GM23338 (cell line): ENCODE data around the gene SNX32. TPM values are rescaled to one million over a fixed set of nuclear protein-coding genes. Genes with fewer than 3 reads are reported as not detected.

ENCODE experiments used
- ATAC-seq: fragments of 200-7000 bp; cut with Tn5 transposase; 3 replicates; pipeline ENCODE4 v1.9.1; 2020
- DNase-seq: peaks from one replicate; pipeline ENCODE4 v3.0.0-alpha.2; 2015; ENCODE audit warnings: low spot score
- H2AFZ ChIP-seq: fragments of 200-600 bp; sonication (generic); 2 replicates; pipeline ENCODE4 v1.8.0; 2016; ENCODE audit warnings: antibody characterized with exemption, mild to moderate bottlenecking, moderate library complexity
- H3F3A ChIP-seq: fragments of 200-600 bp; sonication (generic); replicated peaks from 2 replicates; pipeline ENCODE4 v1.8.0; 2017; ENCODE audit warnings: antibody characterized with exemption, mixed run types, low read depth
- H3K27ac ChIP-seq: fragments of 200-600 bp; sonication (generic); 2 replicates; pipeline ENCODE4 v1.6.1; 2016; ENCODE audit warnings: low read depth
- H3K27me3 ChIP-seq: fragments of 200-600 bp; sonication (generic); 2 replicates; pipeline ENCODE4 v1.8.0; 2016; ENCODE audit warnings: mild to moderate bottlenecking, mixed run types, moderate library complexity; ENCODE audit not compliant: insufficient read depth
- H3K36me3 ChIP-seq: fragments of 200-600 bp; sonication (generic); 2 replicates; pipeline ENCODE4 v1.8.0; 2016; ENCODE audit warnings: mild to moderate bottlenecking; ENCODE audit not compliant: insufficient read depth
- H3K4me1 ChIP-seq: fragments of 200-600 bp; sonication (generic); 2 replicates; pipeline ENCODE4 v1.8.0; 2016; ENCODE audit warnings: mild to moderate bottlenecking, moderate library complexity; ENCODE audit not compliant: insufficient read depth
- H3K4me2 ChIP-seq: fragments of 200-600 bp; sonication (generic); 2 replicates; pipeline ENCODE4 v1.7.1; 2017; ENCODE audit warnings: mixed run types
- H3K4me3 ChIP-seq: fragments of 200-600 bp; sonication (generic); 2 replicates; pipeline ENCODE4 v1.6.1; 2016; ENCODE audit warnings: mixed run types
- H3K79me2 ChIP-seq: fragments of 200-600 bp; sonication (generic); replicated peaks from 2 replicates; pipeline ENCODE4 v1.8.0; 2017; ENCODE audit warnings: mild to moderate bottlenecking; ENCODE audit not compliant: insufficient read depth
- H3K9me2 ChIP-seq: fragments of 200-600 bp; sonication (generic); 2 replicates; pipeline ENCODE4 v1.8.0; 2017; ENCODE audit not compliant: insufficient read depth
- H4K20me1 ChIP-seq: fragments of 200-600 bp; sonication (generic); replicated peaks from 2 replicates; pipeline ENCODE4 v1.8.0; 2017; ENCODE audit warnings: mild to moderate bottlenecking; ENCODE audit not compliant: insufficient read depth
- H3K27ac Mint-ChIP-seq: 2 replicates; pipeline ENCODE4 v1.8.0; 2020; ENCODE audit warnings: inconsistent platforms, mild to moderate bottlenecking, moderate library complexity, mixed read lengths
- H3K27me3 Mint-ChIP-seq: 3 replicates; pipeline ENCODE4 v1.8.0; 2022; ENCODE audit warnings: low read depth, mild to moderate bottlenecking, moderate library complexity, mixed read lengths, inconsistent platforms; ENCODE audit not compliant: insufficient read depth, poor library complexity
- H3K36me3 Mint-ChIP-seq: 3 replicates; pipeline ENCODE4 v1.8.0; 2021; ENCODE audit warnings: low read depth, mild to moderate bottlenecking, inconsistent platforms, moderate library complexity, mixed read lengths
- H3K4me1 Mint-ChIP-seq: 3 replicates; pipeline ENCODE4 v1.8.0; 2020; ENCODE audit warnings: mild to moderate bottlenecking, inconsistent platforms, mixed read lengths
- H3K4me3 Mint-ChIP-seq: 3 replicates; pipeline ENCODE4 v1.8.0; 2021; ENCODE audit warnings: moderate library complexity, mild to moderate bottlenecking, inconsistent platforms, mixed read lengths
- H3K9me3 Mint-ChIP-seq: 3 replicates; pipeline ENCODE4 v1.8.0; 2020; ENCODE audit warnings: moderate library complexity, mild to moderate bottlenecking, inconsistent platforms, mixed read lengths
- CREB1 ChIP-seq: fragments of 250-450 bp; sonication (Bioruptor Pico); IDR thresholded peaks from 2 replicates; pipeline ENCODE4 v1.5.0; 2020; ENCODE audit warnings: low read depth, mild to moderate bottlenecking, moderate library complexity
- CTCF ChIP-seq, 2 experiments: fragments of 200-600 bp in 1 of 2; sonication (generic) in 1 of 2; conservative IDR thresholded peaks; 2 replicates each; pipeline versions ENCODE4 v1.5.1 to v1.6.1; 2016 to 2017; ENCODE audit warnings: antibody characterized with exemption in 2 of 2, low read depth in 2 of 2, mild to moderate bottlenecking in 2 of 2, moderate library complexity in 1 of 2
- ETS1 ChIP-seq: IDR thresholded peaks from 2 replicates; pipeline ENCODE4 v1.6.1; 2016; ENCODE audit warnings: antibody characterized with exemption
- EZH2 ChIP-seq: fragments of 200-600 bp; sonication (generic); IDR thresholded peaks from one replicate; pipeline ENCODE4 v1.8.0; 2017; ENCODE audit warnings: antibody characterized with exemption, mild to moderate bottlenecking, low read depth; ENCODE audit not compliant: unreplicated experiment
- EZH2phosphoT487 ChIP-seq: fragments of 200-600 bp; sonication (generic); IDR thresholded peaks from one replicate; pipeline ENCODE4 v1.8.1; 2018; ENCODE audit warnings: antibody characterized with exemption; ENCODE audit not compliant: unreplicated experiment
- JUNB ChIP-seq: IDR thresholded peaks from one replicate; pipeline ENCODE4 v1.6.1; 2016; ENCODE audit warnings: antibody characterized with exemption; ENCODE audit not compliant: unreplicated experiment
- NANOG ChIP-seq: IDR thresholded peaks from 2 replicates; pipeline ENCODE4 v1.6.1; 2016; ENCODE audit warnings: antibody characterized with exemption, borderline replicate concordance
- POLR2AphosphoS5 ChIP-seq: IDR thresholded peaks from 2 replicates; pipeline ENCODE4 v1.6.1; 2016; ENCODE audit warnings: antibody characterized with exemption, low read depth
- REST ChIP-seq: IDR thresholded peaks from one replicate; pipeline ENCODE4 v1.6.1; 2018; ENCODE audit warnings: antibody characterized with exemption; ENCODE audit not compliant: unreplicated experiment
- STAT1 ChIP-seq: IDR thresholded peaks from one replicate; pipeline ENCODE4 v1.6.1; 2016; ENCODE audit warnings: antibody characterized with exemption; ENCODE audit not compliant: unreplicated experiment
- ZNF114 ChIP-seq: fragments of 250-450 bp; sonication (Bioruptor Pico); IDR thresholded peaks from 2 replicates; pipeline ENCODE4 v1.5.0; 2020; ENCODE audit warnings: mild to moderate bottlenecking, moderate library complexity
- ZNF331 ChIP-seq: fragments of 250-450 bp; sonication (Bioruptor Pico); IDR thresholded peaks from 2 replicates; pipeline ENCODE4 v1.5.0; 2020; ENCODE audit warnings: low read depth, mild to moderate bottlenecking, moderate library complexity
- ZNF462 ChIP-seq: fragments of 250-450 bp; sonication (Bioruptor Pico); IDR thresholded peaks from 2 replicates; pipeline ENCODE4 v1.5.0; 2020; ENCODE audit warnings: mild to moderate bottlenecking, moderate library complexity
- polyA plus RNA-seq: library from polyadenylated mRNA; unstranded; fragments of >200 nt; fragmentation: Nextera tagmentation; extraction: Ambion mirVana; gene quantifications from 2 replicates; pipeline ENCODE4 v1.2.1, GENCODE V29; 2016
- total RNA-seq: library from RNA; depleted of rRNA; stranded (reverse); fragments of >200 nt; shearing (Covaris generic); gene quantifications from 2 replicates; pipeline ENCODE4 v1.2.3, GENCODE V29; 2014

Gene SNX32
- total and polyA plus RNA-seq, 2 experiments from 2014 or later, result 0.49 to 1.2 TPM

- Histone ChIP-seq H3K79me2 (no peaks in the 10 kb centered on the region), H3K9me2 (no peaks in the 10 kb centered on the region), H3F3A (no peaks in the 10 kb centered on the region), H3K4me3 (no peak overlapping the region), H3K36me3 (no peaks in the 10 kb centered on the region), H3K4me2 (no peak overlapping the region; the same call in 1 of the 2 replicates), H4K20me1 (no peaks in the 10 kb centered on the region), H2AFZ (peak overlapping the region; percentile 95), H3K27me3 (no peaks in the 10 kb centered on the region), H3K4me1 (peaks cover 1% of the 10 kb centered on the region; the same call in 1 of the 2 replicates), H3K27ac (no peak overlapping the region)
- peaks cover 16% of the 10 kb centered on the region for H3K4me1 Mint-ChIP-seq
- peaks cover 6% of the 10 kb centered on the region for H3K27me3 Mint-ChIP-seq
- H3K4me3 Mint-ChIP-seq, result no peak overlapping the region; the same call in 2 of the 3 replicates
- no peak for TF ChIP-seq ZNF462
- no peak for TF ChIP-seq REST
- TF ChIP-seq ETS1, result no peak
- no peak for TF ChIP-seq EZH2phosphoT487
- TF ChIP-seq CTCF (conservative IDR thresholded peaks at IDR 0.05; ENCODE audit: low read depth in 2 of 2), result no peak
- TF ChIP-seq POLR2AphosphoS5, result no peak
- TF ChIP-seq EZH2, result no peak
- TF ChIP-seq ZNF114 (CRISPR knock-in tag), result no peak
- no peak for TF ChIP-seq NANOG
- TF ChIP-seq JUNB, result no peak
- TF ChIP-seq CREB1 (CRISPR knock-in tag), result no peak
- no peak for TF ChIP-seq ZNF331 (CRISPR knock-in tag)
- no peak for TF ChIP-seq STAT1
- DNase-seq, result peak; percentile 31
- H3K36me3 Mint-ChIP-seq, result no peaks in the 10 kb centered on the region
- peak; percentile 52 for ATAC-seq
- no peak overlapping the region; the same call in 1 of the 2 replicates for H3K27ac Mint-ChIP-seq
- H3K9me3 Mint-ChIP-seq, result no peaks in the 10 kb centered on the region
These were observed 29.8 kb upstream of the SNX32 start for GRCh38 chr11:65803797-65804492.
